Loucy (cell line): Measurements from ENCODE around the gene ARVCF.

Source experiments
- EZH2phosphoT487 ChIP-seq: fragments of 200-600 bp; IDR thresholded peaks from 2 replicates; pipeline ENCODE4 v1.6.1; 2018; ENCODE audit warnings: antibody characterized with exemption, mild to moderate bottlenecking, moderate library complexity, borderline replicate concordance
- TF ChIP-seq, protein P1 (sequence below): fragments of 200-600 bp; sonication (generic); conservative IDR thresholded peaks from 2 replicates; pipeline ENCODE4 v1.5.1; 2014; ENCODE audit warnings: mild to moderate bottlenecking, antibody characterized with exemption, low read length

DNA sequence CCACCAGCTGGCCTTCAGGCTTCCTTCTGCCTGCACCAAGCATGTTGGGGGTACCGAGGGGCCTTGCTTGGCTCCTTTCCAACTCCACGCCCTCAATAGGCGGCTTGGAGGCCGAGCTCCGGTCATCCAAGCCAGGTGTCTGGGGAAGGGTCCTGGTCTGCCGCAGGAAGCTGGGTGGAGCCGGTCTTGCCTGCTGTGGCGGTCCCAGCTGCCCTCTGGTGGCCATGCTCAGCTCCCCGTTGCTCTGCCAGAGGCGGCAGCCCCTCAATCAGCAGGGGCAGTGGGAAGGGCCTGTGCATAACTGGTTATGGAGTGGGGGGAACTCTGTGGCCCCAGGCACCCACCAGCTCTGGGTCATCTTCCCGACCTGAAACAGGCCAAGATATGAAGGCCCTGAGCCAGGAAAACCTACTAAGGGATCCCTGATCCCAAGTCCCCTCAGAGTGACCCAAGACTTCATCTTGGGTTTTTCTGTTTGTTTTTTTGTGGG, 3.2 kb downstream of the ARVCF start:
- TF ChIP-seq, protein P1, sequence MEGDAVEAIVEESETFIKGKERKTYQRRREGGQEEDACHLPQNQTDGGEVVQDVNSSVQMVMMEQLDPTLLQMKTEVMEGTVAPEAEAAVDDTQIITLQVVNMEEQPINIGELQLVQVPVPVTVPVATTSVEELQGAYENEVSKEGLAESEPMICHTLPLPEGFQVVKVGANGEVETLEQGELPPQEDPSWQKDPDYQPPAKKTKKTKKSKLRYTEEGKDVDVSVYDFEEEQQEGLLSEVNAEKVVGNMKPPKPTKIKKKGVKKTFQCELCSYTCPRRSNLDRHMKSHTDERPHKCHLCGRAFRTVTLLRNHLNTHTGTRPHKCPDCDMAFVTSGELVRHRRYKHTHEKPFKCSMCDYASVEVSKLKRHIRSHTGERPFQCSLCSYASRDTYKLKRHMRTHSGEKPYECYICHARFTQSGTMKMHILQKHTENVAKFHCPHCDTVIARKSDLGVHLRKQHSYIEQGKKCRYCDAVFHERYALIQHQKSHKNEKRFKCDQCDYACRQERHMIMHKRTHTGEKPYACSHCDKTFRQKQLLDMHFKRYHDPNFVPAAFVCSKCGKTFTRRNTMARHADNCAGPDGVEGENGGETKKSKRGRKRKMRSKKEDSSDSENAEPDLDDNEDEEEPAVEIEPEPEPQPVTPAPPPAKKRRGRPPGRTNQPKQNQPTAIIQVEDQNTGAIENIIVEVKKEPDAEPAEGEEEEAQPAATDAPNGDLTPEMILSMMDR, result peak; percentile 80
- no peak for TF ChIP-seq EZH2phosphoT487
